ENCODE measurements around the gene UBA5.

DNA sequence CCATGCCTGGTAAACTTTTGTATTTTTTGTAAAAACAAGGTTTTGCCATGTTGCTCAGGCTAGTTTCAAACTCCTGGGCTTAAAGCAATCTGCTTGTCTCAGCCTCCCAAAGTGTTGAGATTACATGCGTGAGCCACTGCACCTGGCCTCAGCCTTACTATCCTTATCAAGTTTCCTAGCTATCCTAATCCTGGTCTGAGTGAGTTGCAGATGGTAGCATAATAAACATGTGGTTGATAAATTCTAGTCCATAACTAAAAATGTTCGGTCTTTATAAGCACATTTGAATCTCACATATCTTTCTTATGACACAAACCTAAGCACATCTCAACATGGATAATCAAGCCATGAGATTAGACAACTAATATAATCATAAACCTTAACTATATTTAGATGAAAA lies 43.6 kb downstream of the UBA5 start:
- TF ChIP-seq GATA2 (IDR thresholded peaks at IDR 0.05; ENCODE audit: low read depth, low read length), result no peak
- TF ChIP-seq GATA3 (IDR thresholded peaks at IDR 0.05; ENCODE audit: low read depth, low read length), result no peak
